ENCODE measurements around the gene PTK6. TPM values are rescaled to one million over a fixed set of nuclear protein-coding genes. Genes with fewer than 3 reads are reported as not detected.
"Not testable (repeated sequence)": the region's sequence is repeated elsewhere in the genome, so short reads cannot be mapped to it uniquely, and the experiment has no call there.

The PTK6 gene
- total RNA-seq, 1 donor from 2014 or later, result 0.33 TPM

GRCh38 chr20:63519668-63520503 lies 17.3 kb downstream of the PTK6 start:
- Histone ChIP-seq H3K36me3 (ENCODE audit: control insufficient read depth, insufficient read depth, low read length) (peaks cover 8% of the 10 kb centered on the region), H3K27me3 (ENCODE audit: control insufficient read depth, insufficient read depth, low read length) (peaks cover 2% of the 10 kb centered on the region), H3K4me3 (ENCODE audit: low read depth, low read length) (peak overlapping the region; percentile 86)
- peak; percentile 34 for TF ChIP-seq CTCF (IDR thresholded peaks at IDR 0.05; ENCODE audit: insufficient read depth, low read length, poor library complexity, severe bottlenecking)
- no peak for DNase-seq (ENCODE audit: low read depth)

- TF ChIP-seq CTCF (IDR thresholded peaks at IDR 0.05; ENCODE audit: insufficient read depth, low read length, poor library complexity, severe bottlenecking), result no peak
- Histone ChIP-seq H3K36me3 (ENCODE audit: control insufficient read depth, insufficient read depth, low read length) (peaks cover 8% of the 10 kb centered on the region), H3K4me3 (ENCODE audit: low read depth, low read length) (peak overlapping the region; percentile 86), H3K27me3 (ENCODE audit: control insufficient read depth, insufficient read depth, low read length) (peaks cover 2% of the 10 kb centered on the region)
- DNase-seq (ENCODE audit: low read depth), result no peak
Measured at GRCh38 chr20:63518946-63519667, 18.1 kb downstream of the PTK6 start.

- peak; percentile 15 for TF ChIP-seq CTCF (IDR thresholded peaks at IDR 0.05; ENCODE audit: insufficient read depth, low read length, poor library complexity, severe bottlenecking)
Measured at GRCh38 chr20:63518351-63518861, 18.8 kb downstream of the PTK6 start.

GRCh38 chr20:63517376-63518309 lies 19.5 kb downstream of the PTK6 start:
- TF ChIP-seq CTCF (IDR thresholded peaks at IDR 0.05; ENCODE audit: insufficient read depth, low read length, poor library complexity, severe bottlenecking), result no peak

More at GRCh38 chr20:63518351-63518861, 18.8 kb downstream of the PTK6 start:
- H3K4me3 ChIP-seq (ENCODE audit: low read depth, low read length), result no peak overlapping the region
- DNase-seq (ENCODE audit: low read depth), result no peak
- H3K36me3 ChIP-seq (ENCODE audit: control insufficient read depth, insufficient read depth, low read length), result peaks cover 7% of the 10 kb centered on the region
- peaks cover 2% of the 10 kb centered on the region for H3K27me3 ChIP-seq (ENCODE audit: control insufficient read depth, insufficient read depth, low read length)

GRCh38 chr20:63514520-63514919 lies 22.7 kb downstream of the PTK6 start:
- not testable (repeated sequence) for H3K36me3 ChIP-seq (ENCODE audit: control insufficient read depth, insufficient read depth, low read length); DNase-seq (ENCODE audit: low read depth); H3K27me3 ChIP-seq (ENCODE audit: control insufficient read depth, insufficient read depth, low read length); H3K4me3 ChIP-seq (ENCODE audit: low read depth, low read length)

More at GRCh38 chr20:63517376-63518309, 19.5 kb downstream of the PTK6 start:
- no peak overlapping the region for H3K4me3 ChIP-seq (ENCODE audit: low read depth, low read length)
- DNase-seq (ENCODE audit: low read depth), result no peak
- peaks cover 2% of the 10 kb centered on the region for H3K27me3 ChIP-seq (ENCODE audit: control insufficient read depth, insufficient read depth, low read length)
- peaks cover 2% of the 10 kb centered on the region for H3K36me3 ChIP-seq (ENCODE audit: control insufficient read depth, insufficient read depth, low read length)
